WTC11 (cell line): Measurements from ENCODE around the gene CXCL8. TPM values are rescaled to one million over a fixed set of nuclear protein-coding genes. Genes with fewer than 3 reads are reported as not detected.

Experiments used
- ATAC-seq: fragments of 200-7000 bp; cut with Tn5 transposase; 2 replicates; pipeline ENCODE4 v1.10.0; 2021; ENCODE audit warnings: mild to moderate bottlenecking, moderate library complexity
- CTCF ChIA-PET: fragments of 300-600 bp; sonication (Branson Sonifier 250); formaldehyde crosslinking; loops from one replicate; lab custom pipeline; 2021; ENCODE audit warnings: antibody characterized with exemption; lab: Charles Lee
- POLR2A ChIA-PET: fragments of 350-600 bp; sonication (Branson Sonifier 250); formaldehyde crosslinking; loops from one replicate; lab custom pipeline; 2021; ENCODE audit warnings: antibody characterized with exemption; lab: Charles Lee
- DNase-seq: peaks from one replicate; pipeline ENCODE4 v3.0.0; 2021; ENCODE audit warnings: low spot score
- H3K27ac Mint-ChIP-seq: 2 replicates; pipeline ENCODE4 v1.8.0; 2021; ENCODE audit warnings: mixed read lengths
- H3K27me3 Mint-ChIP-seq: 2 replicates; pipeline ENCODE4 v1.8.0; 2021; ENCODE audit warnings: low read depth, mild to moderate bottlenecking, moderate library complexity, mixed read lengths
- H3K36me3 Mint-ChIP-seq: 2 replicates; pipeline ENCODE4 v1.8.0; 2021; ENCODE audit warnings: mixed read lengths
- H3K4me1 Mint-ChIP-seq: 2 replicates; pipeline ENCODE4 v1.8.0; 2022; ENCODE audit warnings: mixed read lengths
- H3K4me3 Mint-ChIP-seq: 2 replicates; pipeline ENCODE4 v1.8.0; 2021; ENCODE audit warnings: mild to moderate bottlenecking, moderate library complexity, mixed read lengths
- H3K9me3 Mint-ChIP-seq: 2 replicates; pipeline ENCODE4 v1.8.0; 2021; ENCODE audit warnings: mixed read lengths
- CREB1 ChIP-seq: sonication (generic); formaldehyde crosslinking; IDR thresholded peaks from 2 replicates; pipeline ENCODE4 v1.8.0; 2023; ENCODE audit warnings: mild to moderate bottlenecking, missing genetic modification reagents
- CTCF ChIP-seq: fragments of 200-600 bp; IDR thresholded peaks from 2 replicates; pipeline ENCODE4 v1.8.0; 2022; ENCODE audit warnings: antibody characterized with exemption
- FOXJ3 ChIP-seq: sonication (generic); formaldehyde crosslinking; IDR thresholded peaks from 2 replicates; pipeline ENCODE4 v1.9.0; 2021; ENCODE audit warnings: missing genetic modification reagents, mild to moderate bottlenecking, borderline replicate concordance
- GABPB1 ChIP-seq: sonication (generic); formaldehyde crosslinking; IDR thresholded peaks from 2 replicates; pipeline ENCODE4 v1.8.1; 2023; ENCODE audit warnings: mild to moderate bottlenecking, missing genetic modification reagents
- GRHL2 ChIP-seq: fragments of 250-450 bp; sonication (Bioruptor Pico); IDR thresholded peaks from 2 replicates; pipeline ENCODE4 v1.8.0; 2022; ENCODE audit warnings: mild to moderate bottlenecking, moderate library complexity; ENCODE audit not compliant: insufficient replicate concordance, severe bottlenecking
- HMGA2 ChIP-seq: fragments of 250-450 bp; sonication (Bioruptor Pico); IDR thresholded peaks from 2 replicates; pipeline ENCODE4 v1.4.0; 2021; ENCODE audit warnings: mild to moderate bottlenecking, moderate library complexity
- NFE2L1 ChIP-seq: sonication (generic); formaldehyde crosslinking; IDR thresholded peaks from 2 replicates; pipeline ENCODE4 v1.8.1; 2023; ENCODE audit warnings: missing genetic modification reagents
- NR1H2 ChIP-seq: sonication (generic); formaldehyde crosslinking; IDR thresholded peaks from 2 replicates; pipeline ENCODE4 v1.9.0; 2021; ENCODE audit warnings: mild to moderate bottlenecking, moderate library complexity, missing genetic modification reagents
- PREB ChIP-seq: sonication (generic); formaldehyde crosslinking; IDR thresholded peaks from 2 replicates; pipeline ENCODE4 v1.8.1; 2022; ENCODE audit warnings: mild to moderate bottlenecking, missing genetic modification reagents, moderate library complexity, borderline replicate concordance
- SOX15 ChIP-seq: fragments of 250-450 bp; sonication (Bioruptor Pico); IDR thresholded peaks from 2 replicates; pipeline ENCODE4 v1.9.0; 2021; ENCODE audit warnings: mild to moderate bottlenecking
- ZBTB43 ChIP-seq: sonication (generic); formaldehyde crosslinking; IDR thresholded peaks from 2 replicates; pipeline ENCODE4 v1.8.1; 2023; ENCODE audit warnings: mild to moderate bottlenecking, missing genetic modification reagents
- ZMAT4 ChIP-seq: fragments of 250-450 bp; sonication (Bioruptor Pico); IDR thresholded peaks from 2 replicates; pipeline ENCODE4 v1.9.0; 2021; ENCODE audit warnings: mild to moderate bottlenecking
- ZNF121 ChIP-seq: sonication (generic); formaldehyde crosslinking; IDR thresholded peaks from 2 replicates; pipeline ENCODE4 v1.8.0; 2023; ENCODE audit warnings: missing genetic modification reagents
- ZNF219 ChIP-seq: sonication (generic); formaldehyde crosslinking; IDR thresholded peaks from 2 replicates; pipeline ENCODE4 v1.8.0; 2023; ENCODE audit warnings: missing genetic modification reagents, mild to moderate bottlenecking, borderline replicate concordance
- ZNF263 ChIP-seq: sonication (generic); formaldehyde crosslinking; IDR thresholded peaks from 2 replicates; pipeline ENCODE4 v1.8.1; 2022; ENCODE audit warnings: low read depth, mild to moderate bottlenecking, moderate library complexity, missing genetic modification reagents
- ZNF281 ChIP-seq: sonication (generic); formaldehyde crosslinking; IDR thresholded peaks from 2 replicates; pipeline ENCODE4 v1.8.0; 2023; ENCODE audit warnings: mild to moderate bottlenecking, missing genetic modification reagents
- ZNF317 ChIP-seq: sonication (generic); formaldehyde crosslinking; IDR thresholded peaks from 2 replicates; pipeline ENCODE4 v1.8.1; 2023; ENCODE audit warnings: low read depth, mild to moderate bottlenecking, moderate library complexity, missing genetic modification reagents, borderline replicate concordance
- ZNF425 ChIP-seq: fragments of 250-450 bp; sonication (Bioruptor Pico); conservative IDR thresholded peaks from 2 replicates; pipeline ENCODE4 v1.9.0; 2021; ENCODE audit warnings: mild to moderate bottlenecking
- ZSCAN18 ChIP-seq: fragments of 250-450 bp; sonication (Bioruptor Pico); IDR thresholded peaks from 2 replicates; pipeline ENCODE4 v2.1.2; 2022; ENCODE audit warnings: mild to moderate bottlenecking, moderate library complexity
- total RNA-seq: library from RNA; stranded (reverse); gene quantifications from 3 replicates; pipeline ENCODE4 v1.2.3, GENCODE V29; 2021

The CXCL8 gene
- total RNA-seq, 1 experiment from 2014 or later, result not detected

- Mint-ChIP-seq H3K4me1 (peaks cover 11% of the 10 kb centered on the region), H3K4me3 (no peak overlapping the region), H3K36me3 (no peaks in the 10 kb centered on the region), H3K27me3 (no peaks in the 10 kb centered on the region), H3K9me3 (no peaks in the 10 kb centered on the region), H3K27ac (no peak overlapping the region)
- ATAC-seq (no peak), DNase-seq (no peak)
- ChIA-PET CTCF (no interaction called here), POLR2A (no interaction called here)
- TF ChIP-seq ZSCAN18 (CRISPR knock-in tag) (no peak), ZMAT4 (CRISPR knock-in tag) (no peak), ZBTB43 (CRISPR knock-in tag) (no peak), PREB (CRISPR knock-in tag) (no peak), ZNF281 (CRISPR knock-in tag) (no peak)
These were observed 28.4 kb upstream of the CXCL8 start for GRCh38 chr4:73711989-73712388.

- H3K4me3 Mint-ChIP-seq, result no peak overlapping the region
- H3K36me3 Mint-ChIP-seq, result no peaks in the 10 kb centered on the region
- DNase-seq (no peak), ATAC-seq (no peak)
- TF ChIP-seq NFE2L1 (CRISPR knock-in tag) (no peak), GABPB1 (CRISPR knock-in tag) (no peak), ZNF317 (no peak), GRHL2 (CRISPR knock-in tag) (no peak), CTCF (no peak), CREB1 (no peak), ZNF121 (CRISPR knock-in tag) (no peak), SOX15 (CRISPR knock-in tag) (no peak)
- H3K9me3 Mint-ChIP-seq, result no peaks in the 10 kb centered on the region
- POLR2A ChIA-PET, result no interaction called here
- H3K27me3 Mint-ChIP-seq, result no peaks in the 10 kb centered on the region
- no peak overlapping the region for H3K27ac Mint-ChIP-seq
- CTCF ChIA-PET, result no interaction called here
- H3K4me1 Mint-ChIP-seq, result peaks cover 3% of the 10 kb centered on the region
These were observed 26.7 kb upstream of the CXCL8 start for GRCh38 chr4:73713650-73714049.

GRCh38 chr4:73714647-73715046 lies 25.7 kb upstream of the CXCL8 start:
- POLR2A ChIA-PET, result no interaction called here
- DNase-seq, result no peak
- TF ChIP-seq ZNF263 (no peak), ZNF281 (CRISPR knock-in tag) (no peak), HMGA2 (CRISPR knock-in tag) (no peak), ZNF219 (CRISPR knock-in tag) (no peak), FOXJ3 (no peak), ZNF425 (CRISPR knock-in tag) (no peak), NR1H2 (CRISPR knock-in tag) (no peak)

More at GRCh38 chr4:73714647-73715046, 25.7 kb upstream of the CXCL8 start:
- peaks cover 3% of the 10 kb centered on the region for H3K4me1 Mint-ChIP-seq
- no peak overlapping the region for H3K4me3 Mint-ChIP-seq
- CTCF ChIA-PET, result no interaction called here
- H3K36me3 Mint-ChIP-seq, result no peaks in the 10 kb centered on the region
- ATAC-seq, result no peak
- no peaks in the 10 kb centered on the region for H3K27me3 Mint-ChIP-seq
- H3K27ac Mint-ChIP-seq, result no peak overlapping the region
- no peaks in the 10 kb centered on the region for H3K9me3 Mint-ChIP-seq
